Epithelial cell of prostate (primary cell): ENCODE data around the gene IGF1R.
"Not testable (repeated sequence)": the region's sequence is repeated elsewhere in the genome, so short reads cannot be mapped to it uniquely, and the experiment has no call there.

Source experiments
- DNase-seq: peaks from one replicate; pipeline ENCODE4 v3.0.0-alpha.2; 2011; ENCODE audit warnings: low read depth, low spot score
- H3K27ac ChIP-seq: fragments of 450-650 bp; 2 replicates; pipeline ENCODE4 v1.5.1; 2017; ENCODE audit warnings: mild to moderate bottlenecking

IGF1R gene

GRCh38 chr15:98647774-98648653, at the start of gene IGF1R:
IGF1R (plus strand) TSS chr15:98648539; CDS start chr15:98649582, 1,043 bp downstream.
- peak; percentile 48 for DNase-seq
- H3K27ac ChIP-seq = peak within 1 kb of the TSS; percentile 88

DNA sequence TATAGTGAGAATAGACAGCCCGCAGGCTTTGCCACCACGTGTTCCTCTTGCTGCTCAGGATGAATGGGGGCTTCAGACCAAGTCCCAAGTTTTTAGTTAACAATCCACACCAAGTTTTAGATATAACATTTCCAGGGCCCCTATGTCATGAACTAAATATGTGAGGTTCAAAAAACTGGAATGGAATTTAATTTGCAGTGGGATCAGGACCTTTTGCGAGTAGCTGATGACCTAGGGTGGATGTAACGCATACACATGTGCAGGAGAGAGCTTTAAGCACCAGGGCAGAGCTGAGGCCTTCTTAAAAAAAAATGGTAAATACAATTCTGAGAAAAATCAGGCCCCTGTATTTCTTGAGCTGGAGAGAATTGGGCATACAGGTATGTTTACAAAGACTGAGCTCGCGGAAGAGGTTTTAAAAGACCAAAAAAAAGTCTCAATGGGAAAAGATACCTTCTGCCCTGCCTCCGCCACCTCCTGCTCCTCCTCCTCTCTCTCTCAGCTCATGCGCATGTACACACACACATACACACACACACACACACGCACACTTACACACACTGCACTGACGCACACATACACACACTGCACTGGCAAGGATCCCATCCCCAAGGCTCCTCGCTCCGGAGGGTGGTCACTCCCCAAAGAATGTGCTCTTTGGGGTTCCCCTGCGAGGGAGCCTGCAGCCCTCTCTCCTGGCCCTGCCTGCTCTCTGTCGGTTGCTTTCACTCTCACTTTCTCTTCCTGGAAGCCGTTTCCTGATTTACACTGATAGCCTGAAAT, 48.2 kb upstream of the IGF1R start:
- peak; percentile 39 for DNase-seq
- H3K27ac ChIP-seq = no peak overlapping the region

DNA sequence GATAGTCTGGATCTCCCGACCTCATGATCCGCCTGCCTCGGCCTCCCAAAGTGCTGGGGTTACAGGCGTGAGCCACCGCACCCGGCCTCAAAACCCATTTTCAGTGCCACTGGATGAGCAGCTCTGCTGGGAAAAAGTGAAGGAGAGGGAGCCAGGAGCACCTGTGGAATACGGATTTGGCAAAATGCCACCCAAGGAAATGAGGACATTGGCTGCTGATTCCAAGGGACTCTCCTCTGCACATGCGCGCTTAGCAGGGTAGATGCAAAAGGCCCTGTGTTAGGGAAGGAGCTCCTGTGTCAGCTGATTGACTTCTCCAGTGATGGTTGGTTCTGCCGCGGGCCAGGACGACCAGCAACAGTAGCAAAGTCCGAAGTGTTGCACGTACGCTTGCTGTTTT, 43.4 kb upstream of the IGF1R start:
- no peak for DNase-seq
- no peak overlapping the region for H3K27ac ChIP-seq

- H3K27ac ChIP-seq = no peak overlapping the region
- DNase-seq = no peak
These were observed 39.0 kb upstream of the IGF1R start for GRCh38 chr15:98609144-98609852.

- H3K27ac ChIP-seq = no peak overlapping the region
- no peak for DNase-seq
These were observed 37.3 kb upstream of the IGF1R start for GRCh38 chr15:98610991-98611390.

DNA sequence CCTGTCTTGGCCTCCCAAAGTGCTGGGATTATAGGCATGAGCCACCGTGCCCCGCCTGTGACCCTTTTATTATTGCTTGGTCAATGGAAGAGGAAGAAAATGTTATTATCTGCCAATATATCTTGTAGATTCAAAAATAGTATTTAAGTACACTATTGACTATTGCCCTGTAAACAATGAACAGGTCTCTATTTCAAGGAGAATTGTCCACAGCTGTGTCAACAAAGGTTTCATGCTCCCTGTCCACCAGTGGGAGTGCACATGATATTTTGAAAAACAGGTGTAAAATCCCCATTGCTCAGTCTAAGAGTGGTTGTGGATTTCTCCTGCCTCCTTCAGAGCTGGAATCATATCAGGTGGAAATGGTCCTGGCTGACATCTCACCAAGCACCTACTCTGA, 36.5 kb upstream of the IGF1R start:
- no peak for DNase-seq
- no peak overlapping the region for H3K27ac ChIP-seq

- no peak overlapping the region for H3K27ac ChIP-seq
- DNase-seq = no peak
These were observed 35.7 kb upstream of the IGF1R start for GRCh38 chr15:98612490-98613110.

- H3K27ac ChIP-seq = peak overlapping the region; percentile 45
- peak; percentile 64 for DNase-seq
These were observed 33.7 kb upstream of the IGF1R start for GRCh38 chr15:98614681-98615080.

DNA sequence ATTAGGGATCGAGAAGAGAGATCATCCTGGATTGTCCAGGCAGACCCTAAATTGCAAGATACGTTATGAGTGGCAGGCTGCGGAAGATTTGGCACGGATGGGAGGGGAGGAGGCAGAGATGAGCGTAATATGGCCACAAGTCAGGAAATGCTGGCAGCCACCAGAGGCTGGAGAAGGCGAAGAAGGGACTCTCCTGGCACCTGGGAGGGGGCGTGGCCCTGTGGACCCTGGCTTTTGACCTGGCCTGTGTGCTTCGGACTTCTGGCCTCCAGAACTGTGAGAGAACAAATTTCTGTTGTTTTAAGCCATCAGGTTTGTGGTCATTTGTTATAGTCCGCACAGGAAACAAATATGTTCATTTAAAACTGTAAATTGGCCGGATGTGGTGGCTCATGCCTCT, 31.9 kb upstream of the IGF1R start:
- no peak overlapping the region for H3K27ac ChIP-seq
- no peak for DNase-seq

DNA sequence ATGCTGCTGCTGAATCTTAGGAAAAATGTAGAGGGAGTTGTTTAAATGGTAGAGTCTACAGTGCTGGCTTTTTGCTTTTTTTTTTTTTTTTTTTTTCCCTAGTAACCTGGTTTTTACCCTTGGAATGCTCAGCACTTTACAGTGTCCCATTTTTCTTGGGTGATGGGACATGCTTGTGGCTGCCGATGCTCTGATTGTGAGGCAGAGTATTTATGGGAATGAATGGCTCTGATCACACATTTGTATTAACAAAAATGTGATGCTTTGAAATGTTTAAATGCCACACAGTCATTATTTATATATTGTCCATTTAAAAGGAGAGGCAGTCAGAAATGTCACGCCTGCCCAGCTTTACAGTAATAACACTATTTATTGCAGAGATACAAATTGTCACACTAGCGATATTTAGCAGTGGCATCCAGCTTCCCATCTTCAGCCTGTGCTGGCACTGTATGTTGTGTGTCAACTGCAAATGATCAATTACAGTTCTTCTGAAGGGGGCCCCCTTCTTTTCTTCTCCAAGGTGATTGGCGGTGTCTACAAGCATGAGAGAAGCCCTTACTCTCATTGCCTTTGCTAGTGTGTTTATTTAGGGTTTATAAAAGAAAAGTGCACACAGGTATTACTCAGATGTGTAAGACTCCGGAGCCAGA, 30.9 kb upstream of the IGF1R start:
- DNase-seq = no peak
- no peak overlapping the region for H3K27ac ChIP-seq

DNA sequence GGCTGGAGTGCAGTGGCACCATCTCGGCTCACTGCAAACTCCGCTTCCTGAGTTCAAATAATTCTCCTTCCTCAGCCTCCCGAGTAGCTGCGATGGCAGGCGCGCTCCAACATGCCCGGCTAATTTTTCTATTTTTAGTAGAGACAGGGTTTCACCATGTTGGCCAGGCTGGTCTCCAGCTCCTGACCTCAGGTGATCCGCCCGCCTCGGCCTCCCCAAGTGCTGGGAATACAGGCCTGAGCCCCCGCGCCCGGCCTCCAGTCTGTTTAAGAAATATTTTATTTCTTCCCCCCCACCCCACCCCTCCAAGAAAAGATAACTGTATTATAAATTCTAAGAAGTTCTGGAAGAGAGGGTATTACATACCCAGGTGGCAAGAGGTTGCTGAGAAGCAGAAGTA, 29.8 kb upstream of the IGF1R start:
- not testable (repeated sequence) for H3K27ac ChIP-seq, DNase-seq

- no peak overlapping the region for H3K27ac ChIP-seq
- DNase-seq = no peak
These were observed 28.3 kb upstream of the IGF1R start for GRCh38 chr15:98620020-98620419.

GRCh38 chr15:98621021-98621420, 27.3 kb upstream of the IGF1R start:
- H3K27ac ChIP-seq = no peak overlapping the region
- DNase-seq = no peak

GRCh38 chr15:98625614-98626013, 22.7 kb upstream of the IGF1R start:
- no peak overlapping the region for H3K27ac ChIP-seq
- DNase-seq = no peak

- no peak for DNase-seq
- no peak overlapping the region for H3K27ac ChIP-seq
These were observed 22.2 kb upstream of the IGF1R start for GRCh38 chr15:98626153-98626552.

GRCh38 chr15:98628216-98628615, 20.1 kb upstream of the IGF1R start:
- no peak for DNase-seq
- no peak overlapping the region for H3K27ac ChIP-seq

GRCh38 chr15:98635848-98636247, 12.5 kb upstream of the IGF1R start:
- no peak for DNase-seq
- no peak overlapping the region for H3K27ac ChIP-seq

DNA sequence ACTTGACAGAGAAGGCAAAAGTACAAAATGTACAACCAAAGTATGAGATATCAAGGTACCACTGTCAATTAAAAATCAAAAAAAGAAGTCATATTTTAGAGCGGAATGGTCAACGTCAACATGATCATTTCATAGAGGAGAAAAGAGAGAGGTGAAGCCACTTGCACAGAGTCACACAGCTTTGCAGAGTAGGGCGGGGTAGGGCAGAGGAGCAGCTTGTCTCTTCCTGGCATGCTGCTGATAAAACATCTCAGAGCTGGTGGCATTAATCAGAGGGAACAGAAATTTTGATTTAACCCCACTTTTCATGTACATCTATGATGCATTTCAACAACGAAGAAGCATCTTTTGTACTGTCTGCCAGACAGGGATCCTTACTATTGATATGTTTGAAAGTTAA, 5.2 kb upstream of the IGF1R start:
- DNase-seq = no peak
- no peak overlapping the region for H3K27ac ChIP-seq

- peak overlapping the region; percentile 88 for H3K27ac ChIP-seq
- no peak for DNase-seq
These were observed 1.8 kb upstream of the IGF1R start for GRCh38 chr15:98646546-98647025.
